Eye (tissue), 1 donor: Measurements from ENCODE around the gene FAM199X.

Experiments
- DNase-seq: peaks from one replicate; pipeline ENCODE4 v3.0.0-alpha.2; 2015

FAM199X gene

GRCh38 chrX:104165894-104166734 lies at the start of gene FAM199X:
Gene FAM199X (plus strand): TSS chrX:104166453. CDS start chrX:104166786, 333 bp downstream.
- DNase-seq: peak; percentile 89

- no peak for DNase-seq
Observed at GRCh38 chrX:104117759-104118158, 48.5 kb upstream of the FAM199X start.

- peak; percentile 32 for DNase-seq
Observed at GRCh38 chrX:104118765-104119164, 47.5 kb upstream of the FAM199X start.

- no peak for DNase-seq
Observed at GRCh38 chrX:104122829-104123228, 43.4 kb upstream of the FAM199X start.

GRCh38 chrX:104126856-104127255 lies 39.4 kb upstream of the FAM199X start:
- no peak for DNase-seq

GRCh38 chrX:104130808-104131207 lies 35.4 kb upstream of the FAM199X start:
- DNase-seq: no peak

- no peak for DNase-seq
Observed at GRCh38 chrX:104134583-104135261, 31.5 kb upstream of the FAM199X start.

- DNase-seq: no peak
Observed at GRCh38 chrX:104135677-104136076, 30.6 kb upstream of the FAM199X start.

GRCh38 chrX:104136241-104137019 lies 29.8 kb upstream of the FAM199X start:
- peak; percentile 91 for DNase-seq

GRCh38 chrX:104137496-104137895 lies 28.8 kb upstream of the FAM199X start:
- DNase-seq: no peak

- no peak for DNase-seq
Observed at GRCh38 chrX:104141087-104141760, 25.0 kb upstream of the FAM199X start.

- no peak for DNase-seq
Observed at GRCh38 chrX:104151037-104151436, 15.2 kb upstream of the FAM199X start.

- DNase-seq: peak; percentile 93
Observed at GRCh38 chrX:104156630-104157529, 9.4 kb upstream of the FAM199X start, which contains the start of gene SLC25A53. Gene SLC25A53 (minus strand): TSS chrX:104157009. CDS start chrX:104105257, 51,752 bp downstream.

GRCh38 chrX:104166735-104167436 lies 633 bp downstream of the FAM199X start:
- peak; percentile 8 for DNase-seq

- no peak for DNase-seq
Observed at GRCh38 chrX:104168127-104168526, 1.9 kb downstream of the FAM199X start.

- no peak for DNase-seq
Observed at GRCh38 chrX:104172121-104172520, 5.9 kb downstream of the FAM199X start.

- no peak for DNase-seq
Observed at GRCh38 chrX:104172788-104173187, 6.5 kb downstream of the FAM199X start.

- DNase-seq: no peak
Observed at GRCh38 chrX:104173841-104174240, 7.6 kb downstream of the FAM199X start.

- DNase-seq: no peak
Observed at GRCh38 chrX:104183685-104184084, 17.4 kb downstream of the FAM199X start.

GRCh38 chrX:104187931-104188330 lies 21.7 kb downstream of the FAM199X start:
- no peak for DNase-seq

GRCh38 chrX:104189837-104190236 lies 23.6 kb downstream of the FAM199X start:
- no peak for DNase-seq
